Panc1 (cell line): ENCODE measurements around the gene ATG4B. TPM values are rescaled to one million over a fixed set of nuclear protein-coding genes. Genes with fewer than 3 reads are reported as not detected.

Source experiments
- ATAC-seq: fragments of 200-7000 bp; cut with Tn5 transposase; 2 replicates; pipeline ENCODE4 v1.9.1; 2020; ENCODE audit warnings: mild to moderate bottlenecking, moderate library complexity
- BruUV-seq: library from RNA; stranded (reverse); fragments of 400-500 nt; replicated peaks from 2 replicates; lab custom pipeline; 2021; lab: Mats Ljungman, UMichigan
- CTCF ChIA-PET: fragments of 300-600 bp; sonication (Branson Sonifier 250); formaldehyde crosslinking; loops from one replicate; lab custom pipeline; 2022; ENCODE audit warnings: antibody characterized with exemption; lab: Charles Lee
- POLR2A ChIA-PET: fragments of 300-600 bp; sonication (Branson Sonifier 250); formaldehyde crosslinking; loops from one replicate; lab custom pipeline; 2022; ENCODE audit warnings: antibody characterized with exemption; lab: Charles Lee
- DNase-seq: peaks from one replicate; pipeline ENCODE4 v3.0.0-alpha.2; 2010; ENCODE audit warnings: low read depth, low spot score
- H3K27ac ChIP-seq: 2 replicates; pipeline ENCODE4 v1.5.1; 2011; ENCODE audit warnings: mild to moderate bottlenecking, low read length, inconsistent platforms
- H3K27me3 ChIP-seq: fragments of 200-500 bp; sonication (Bioruptor generic); 2 replicates; pipeline ENCODE4 v1.6.0; 2014; ENCODE audit warnings: low read length, inconsistent platforms; ENCODE audit not compliant: control insufficient read depth, insufficient read depth
- H3K36me3 ChIP-seq: fragments of 200-500 bp; sonication (Bioruptor generic); 2 replicates; pipeline ENCODE4 v1.5.1; 2014; ENCODE audit warnings: inconsistent platforms, mild to moderate bottlenecking, low read length, moderate library complexity; ENCODE audit not compliant: control insufficient read depth, insufficient read depth
- H3K4me1 ChIP-seq: 2 replicates; pipeline ENCODE4 v1.5.1; 2011; ENCODE audit warnings: inconsistent platforms, mild to moderate bottlenecking, low read length, moderate library complexity; ENCODE audit not compliant: control insufficient read depth, insufficient read depth
- H3K4me3 ChIP-seq, 2 experiments: 2 replicates each; pipeline ENCODE4 v1.5.1; 2011 to 2012; ENCODE audit warnings: low read depth in 2 of 2, low read length in 2 of 2, mild to moderate bottlenecking in 2 of 2, inconsistent platforms in 1 of 2, moderate library complexity in 1 of 2
- H3K9me3 ChIP-seq: fragments of 200-500 bp; sonication (Bioruptor generic); 2 replicates; pipeline ENCODE4 v1.5.1; 2014; ENCODE audit warnings: low read depth, mild to moderate bottlenecking, inconsistent platforms, low read length, moderate library complexity; ENCODE audit not compliant: control insufficient read depth, insufficient read depth
- CTCF ChIP-seq: fragments of 450-650 bp; IDR thresholded peaks from 2 replicates; pipeline ENCODE4 v1.5.1; 2017; ENCODE audit warnings: mild to moderate bottlenecking
- POLR2AphosphoS5 ChIP-seq: IDR thresholded peaks from 2 replicates; pipeline ENCODE4 v1.6.1; 2012; ENCODE audit warnings: mild to moderate bottlenecking, low read depth, low read length, moderate library complexity
- SIN3A ChIP-seq: IDR thresholded peaks from 2 replicates; pipeline ENCODE4 v1.6.1; 2012; ENCODE audit warnings: low read depth, mild to moderate bottlenecking, low read length, moderate library complexity, borderline replicate concordance; ENCODE audit not compliant: insufficient read depth
- TCF7L2 ChIP-seq: IDR thresholded peaks from 2 replicates; pipeline ENCODE4 v1.6.1; 2011; ENCODE audit warnings: mild to moderate bottlenecking, low read depth, low read length, inconsistent platforms
- in situ Hi-C: cut with HindIII; loops from 2 replicates; pipeline ENCODE4 v1.10.0; 2016; ENCODE audit warnings: low sequenced_read_pairs, low pct_unique_long_range_greater_than_20kb
- intact Hi-C: fragments of 100-400 bp; cut with micrococcal nuclease; formaldehyde crosslinking; loops from one replicate; pipeline ENCODE4 v1.10.0; 2022; ENCODE audit not compliant: unreplicated experiment
- total RNA-seq: library from RNA; stranded (reverse); gene quantifications from one replicate; pipeline ENCODE4 v1.2.1, GENCODE V29; 2021; ENCODE audit not compliant: unreplicated experiment
- TF ChIP-seq, protein P1 (sequence below), 2 experiments: IDR thresholded peaks; 2 replicates each; pipeline ENCODE4 v1.6.1; 2011 to 2012; ENCODE audit warnings: low read depth in 2 of 2, control low read depth in 1 of 2, low read length in 1 of 2, mild to moderate bottlenecking in 1 of 2, moderate library complexity in 1 of 2; ENCODE audit not compliant: insufficient read depth in 1 of 2

The ATG4B gene
- total RNA-seq, 1 experiment from 2014 or later = 84.2 TPM

- POLR2A ChIA-PET = no interaction called here
- no peak overlapping the region for H3K27ac ChIP-seq
- intact Hi-C loops (no loop called here), in situ Hi-C loops (no loop called here)
- peaks cover 7% of the 10 kb centered on the region for H3K4me1 ChIP-seq
- TF ChIP-seq SIN3A (no peak), CTCF (no peak), POLR2AphosphoS5 (no peak), TCF7L2 (no peak)
- TF ChIP-seq, protein P1, sequence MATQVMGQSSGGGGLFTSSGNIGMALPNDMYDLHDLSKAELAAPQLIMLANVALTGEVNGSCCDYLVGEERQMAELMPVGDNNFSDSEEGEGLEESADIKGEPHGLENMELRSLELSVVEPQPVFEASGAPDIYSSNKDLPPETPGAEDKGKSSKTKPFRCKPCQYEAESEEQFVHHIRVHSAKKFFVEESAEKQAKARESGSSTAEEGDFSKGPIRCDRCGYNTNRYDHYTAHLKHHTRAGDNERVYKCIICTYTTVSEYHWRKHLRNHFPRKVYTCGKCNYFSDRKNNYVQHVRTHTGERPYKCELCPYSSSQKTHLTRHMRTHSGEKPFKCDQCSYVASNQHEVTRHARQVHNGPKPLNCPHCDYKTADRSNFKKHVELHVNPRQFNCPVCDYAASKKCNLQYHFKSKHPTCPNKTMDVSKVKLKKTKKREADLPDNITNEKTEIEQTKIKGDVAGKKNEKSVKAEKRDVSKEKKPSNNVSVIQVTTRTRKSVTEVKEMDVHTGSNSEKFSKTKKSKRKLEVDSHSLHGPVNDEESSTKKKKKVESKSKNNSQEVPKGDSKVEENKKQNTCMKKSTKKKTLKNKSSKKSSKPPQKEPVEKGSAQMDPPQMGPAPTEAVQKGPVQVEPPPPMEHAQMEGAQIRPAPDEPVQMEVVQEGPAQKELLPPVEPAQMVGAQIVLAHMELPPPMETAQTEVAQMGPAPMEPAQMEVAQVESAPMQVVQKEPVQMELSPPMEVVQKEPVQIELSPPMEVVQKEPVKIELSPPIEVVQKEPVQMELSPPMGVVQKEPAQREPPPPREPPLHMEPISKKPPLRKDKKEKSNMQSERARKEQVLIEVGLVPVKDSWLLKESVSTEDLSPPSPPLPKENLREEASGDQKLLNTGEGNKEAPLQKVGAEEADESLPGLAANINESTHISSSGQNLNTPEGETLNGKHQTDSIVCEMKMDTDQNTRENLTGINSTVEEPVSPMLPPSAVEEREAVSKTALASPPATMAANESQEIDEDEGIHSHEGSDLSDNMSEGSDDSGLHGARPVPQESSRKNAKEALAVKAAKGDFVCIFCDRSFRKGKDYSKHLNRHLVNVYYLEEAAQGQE (IDR thresholded peaks at IDR 0.05; ENCODE audit: insufficient read depth in 1 of 2, low read depth in 2 of 2, low read length in 1 of 2) = no peak
- DNase-seq (no peak), ATAC-seq (peak; percentile 49; the same call in 1 of the 2 replicates)
- BruUV-seq = no TSS peak
- H3K4me3 ChIP-seq = no peak overlapping the region
- H3K36me3 ChIP-seq = peaks cover 13% of the 10 kb centered on the region
- H3K27me3 ChIP-seq = no peaks in the 10 kb centered on the region
- CTCF ChIA-PET = no interaction called here
- H3K9me3 ChIP-seq = no peaks in the 10 kb centered on the region
Observed at GRCh38 chr2:241680827-241681599, 43.5 kb downstream of the ATG4B start.

GRCh38 chr2:241686324-241686649 is 48.8 kb downstream of the ATG4B start:
- ChIA-PET POLR2A (interaction anchor here (0.6 to 0.8 kb wide), 4 partner anchors 11 to 29 kb away, joined by 3 to 7 read pairs (median 4); partner anchors contain the start of gene ING5), CTCF (interaction anchor here (0.7 kb wide), 1 partner anchor 48 kb away, joined by 4 read pairs; no protein-coding TSS in a partner anchor)
- BruUV-seq = no TSS peak
- intact Hi-C loops (no loop called here), in situ Hi-C loops (no loop called here)
- no peaks in the 10 kb centered on the region for H3K27me3 ChIP-seq
- H3K27ac ChIP-seq = peak overlapping the region; percentile 51
- H3K4me3 ChIP-seq = peak overlapping the region; percentile 52 to 97
- H3K4me1 ChIP-seq = peaks cover 14% of the 10 kb centered on the region
- H3K9me3 ChIP-seq = no peaks in the 10 kb centered on the region
- ATAC-seq (peak; percentile 32), DNase-seq (no peak)
- H3K36me3 ChIP-seq = peaks cover 17% of the 10 kb centered on the region
- TF ChIP-seq SIN3A (no peak), CTCF (no peak), POLR2AphosphoS5 (no peak), TCF7L2 (no peak)
- TF ChIP-seq, protein P1 (IDR thresholded peaks at IDR 0.05; ENCODE audit: insufficient read depth in 1 of 2, low read depth in 2 of 2, low read length in 1 of 2) = no peak
